IPS-20b (cell line): ENCODE measurements around the gene PPA1.
A peak's percentile ranks its signal among the peaks of the same experiment; 100 is the strongest.
"Not testable (repeated sequence)": the region's sequence is repeated elsewhere in the genome, so short reads cannot be mapped to it uniquely, and the experiment has no call there.

Experiments used
- H3K27ac ChIP-seq: one replicate; pipeline ENCODE4 v1.5.1; 2013; ENCODE audit warnings: low read length
- H3K27me3 ChIP-seq: 2 replicates; pipeline ENCODE4 v1.6.1; 2013; ENCODE audit warnings: mild to moderate bottlenecking, low read length, inconsistent platforms; ENCODE audit not compliant: insufficient read depth
- H3K36me3 ChIP-seq: 2 replicates; pipeline ENCODE4 v1.6.1; 2013; ENCODE audit warnings: low read depth, mild to moderate bottlenecking, inconsistent platforms, low read length, moderate library complexity; ENCODE audit not compliant: insufficient read depth
- H3K4me1 ChIP-seq: 2 replicates; pipeline ENCODE4 v1.6.1; 2013; ENCODE audit warnings: mild to moderate bottlenecking, control low read depth, inconsistent platforms, low read length, moderate library complexity; ENCODE audit not compliant: insufficient read depth
- H3K4me3 ChIP-seq: 2 replicates; pipeline ENCODE4 v1.5.1; 2013; ENCODE audit warnings: mild to moderate bottlenecking, low read length, inconsistent platforms
- H3K9ac ChIP-seq: 2 replicates; pipeline ENCODE4 v1.6.1; 2013; ENCODE audit warnings: low read depth, mild to moderate bottlenecking, inconsistent platforms, low read length, moderate library complexity
- H3K9me3 ChIP-seq: 2 replicates; pipeline ENCODE4 v1.6.1; 2013; ENCODE audit warnings: mild to moderate bottlenecking, low read depth, low read length, inconsistent platforms; ENCODE audit not compliant: insufficient read depth

The PPA1 gene

DNA sequence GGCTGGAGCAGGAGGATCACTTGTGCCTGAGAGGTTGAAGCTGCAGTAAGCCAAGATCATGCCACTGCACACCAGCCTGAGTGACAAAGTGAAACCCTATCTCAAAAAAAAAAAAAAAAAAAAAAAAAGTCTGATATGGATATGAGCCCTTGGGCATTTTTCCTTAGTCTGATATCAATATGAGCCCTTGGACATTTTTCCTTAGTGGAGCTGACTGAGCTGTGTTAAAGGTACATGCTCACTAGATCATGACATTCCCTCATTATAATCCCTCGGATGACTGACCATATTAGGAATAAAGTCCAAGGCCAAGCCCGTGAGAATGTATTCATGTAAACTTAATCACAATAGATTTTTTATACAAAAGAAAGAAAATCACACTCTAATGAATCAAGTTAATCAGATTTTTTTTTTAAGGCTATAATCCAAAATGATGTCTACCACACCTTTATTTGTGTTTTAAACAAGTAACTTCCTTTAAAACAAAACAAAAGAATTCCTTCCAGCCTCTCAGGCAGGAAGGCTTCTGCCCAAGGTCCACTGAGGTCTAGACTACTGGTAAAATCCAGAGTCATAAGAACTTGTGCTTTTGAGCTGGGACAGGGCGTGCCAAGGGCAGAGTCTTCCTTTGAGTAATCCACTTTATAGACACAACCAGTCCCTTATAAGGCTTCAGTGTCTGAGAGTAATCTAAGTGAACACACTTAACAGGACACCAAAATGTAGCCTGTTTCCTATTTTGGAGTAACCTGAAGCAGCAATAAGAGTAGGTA is 5.5 kb downstream of the PPA1 start:
- no peaks in the 10 kb centered on the region for H3K27me3 ChIP-seq
- no peak overlapping the region for H3K4me3 ChIP-seq
- peaks cover 5% of the 10 kb centered on the region; the same call in 1 of the 2 replicates for H3K4me1 ChIP-seq
- 0 out of 2 replicates have a peak overlapping the region, but pooled peaks have one; percentile 30 for H3K9ac ChIP-seq
- no peaks in the 10 kb centered on the region for H3K9me3 ChIP-seq
- no peak overlapping the region for H3K27ac ChIP-seq
- peaks cover 45% of the 10 kb centered on the region for H3K36me3 ChIP-seq

DNA sequence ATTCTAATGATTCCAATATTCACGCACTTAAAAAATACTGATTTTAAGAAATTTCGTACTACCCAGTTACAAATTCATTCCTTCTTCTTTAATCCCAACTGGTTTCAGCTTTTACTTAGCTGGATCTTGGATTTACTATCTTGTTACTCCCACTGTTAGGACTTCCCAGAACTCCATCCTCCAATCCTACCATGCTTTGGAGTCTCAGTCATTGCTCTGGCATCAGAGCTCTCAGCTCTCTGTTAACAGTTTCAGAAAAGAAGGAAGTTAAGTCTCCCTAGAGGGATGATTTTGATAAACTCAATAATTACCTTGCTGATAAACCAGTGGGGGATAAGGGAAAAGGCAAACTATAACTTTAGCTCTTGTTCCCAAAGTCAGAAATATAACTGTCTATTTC is 9.5 kb downstream of the PPA1 start:
- Histone ChIP-seq H3K4me3 (no peak overlapping the region), H3K27me3 (no peaks in the 10 kb centered on the region), H3K4me1 (no peaks in the 10 kb centered on the region), H3K9me3 (no peaks in the 10 kb centered on the region), H3K27ac (no peak overlapping the region), H3K9ac (no peak overlapping the region), H3K36me3 (peaks cover 40% of the 10 kb centered on the region)

DNA sequence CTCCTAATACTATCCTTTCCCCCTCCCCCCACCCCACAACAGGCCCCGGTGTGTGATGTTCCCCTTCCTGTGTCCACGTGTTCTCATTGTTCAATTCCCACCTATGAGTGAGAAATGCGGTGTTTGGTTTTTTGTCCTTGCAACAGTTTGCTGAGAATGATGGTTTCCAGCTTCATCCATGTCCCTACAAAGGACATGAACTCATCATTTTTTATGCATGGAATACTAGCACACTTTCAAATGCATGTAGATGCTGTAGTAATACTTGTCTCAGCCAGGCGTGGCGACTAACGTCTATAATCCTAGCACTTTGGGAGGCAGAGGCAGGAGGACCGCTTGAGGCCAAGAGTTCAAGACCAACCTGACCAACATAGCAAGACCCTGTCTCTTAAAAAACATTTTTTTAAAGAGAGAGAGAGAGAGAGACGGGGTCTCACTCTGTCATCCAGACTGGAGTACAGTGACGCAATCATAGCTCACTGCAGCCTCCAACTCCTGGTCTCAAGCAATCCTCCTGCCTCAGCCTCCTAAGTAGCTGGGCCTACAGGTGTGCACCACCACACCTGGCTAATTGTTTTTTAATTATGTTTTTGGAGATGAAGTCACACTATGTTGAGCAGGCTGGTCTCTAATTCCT is 10.3 kb downstream of the PPA1 start:
- H3K36me3 ChIP-seq, result peaks cover 40% of the 10 kb centered on the region
- H3K4me1 ChIP-seq, H3K27ac ChIP-seq, H3K4me3 ChIP-seq, H3K9ac ChIP-seq, H3K27me3 ChIP-seq, H3K9me3 ChIP-seq: not testable (repeated sequence)

DNA sequence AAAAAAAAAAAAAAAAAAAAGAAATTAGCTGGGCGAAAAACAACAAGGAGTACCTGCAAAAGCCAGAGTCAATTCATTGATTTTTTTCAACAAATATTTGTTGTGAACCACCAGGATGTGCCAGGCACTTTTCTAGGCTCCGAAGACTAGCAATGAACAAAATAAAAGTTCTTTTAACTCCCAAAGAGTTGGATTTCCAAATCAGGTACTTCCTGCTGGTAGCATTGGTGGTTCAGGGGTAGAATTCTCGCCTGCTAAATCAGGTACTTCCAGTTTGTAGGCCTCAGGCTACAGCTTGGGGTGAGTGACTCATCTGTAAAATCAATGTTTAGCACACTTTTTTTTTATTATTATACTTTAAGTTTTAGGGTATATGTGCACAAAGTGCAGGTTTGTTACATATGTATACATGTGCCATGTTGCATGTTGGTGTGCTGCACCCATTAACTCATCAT is 10.9 kb downstream of the PPA1 start:
- no peaks in the 10 kb centered on the region for H3K4me1 ChIP-seq
- H3K9me3 ChIP-seq, result no peaks in the 10 kb centered on the region
- H3K9ac ChIP-seq, result no peak overlapping the region
- no peak overlapping the region for H3K4me3 ChIP-seq
- no peak overlapping the region for H3K27ac ChIP-seq
- peaks cover 40% of the 10 kb centered on the region for H3K36me3 ChIP-seq
- H3K27me3 ChIP-seq, result no peaks in the 10 kb centered on the region

DNA sequence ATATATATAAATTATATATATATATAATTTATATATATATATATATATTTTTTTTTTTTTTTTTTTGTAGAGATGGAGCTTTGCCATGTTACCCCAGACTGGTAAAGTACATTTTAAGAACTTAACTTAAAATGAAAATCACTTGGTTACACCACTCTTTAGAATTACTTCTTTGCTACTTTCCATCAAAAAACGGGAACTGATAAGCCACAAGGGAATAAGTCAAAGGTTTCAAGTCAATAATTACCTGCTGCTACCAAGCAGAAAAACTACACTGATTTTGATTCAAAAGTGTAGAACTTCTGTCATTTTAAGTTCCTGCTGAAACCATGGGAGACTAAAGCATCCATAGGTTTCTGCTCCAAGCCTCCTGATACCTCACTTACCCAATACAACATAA is 12.2 kb downstream of the PPA1 start:
- no peak overlapping the region for H3K9ac ChIP-seq
- H3K4me3 ChIP-seq, result no peak overlapping the region
- H3K27ac ChIP-seq, result no peak overlapping the region
- no peaks in the 10 kb centered on the region for H3K9me3 ChIP-seq
- H3K4me1 ChIP-seq, result no peaks in the 10 kb centered on the region
- no peaks in the 10 kb centered on the region for H3K27me3 ChIP-seq
- H3K36me3 ChIP-seq, result peaks cover 45% of the 10 kb centered on the region

DNA sequence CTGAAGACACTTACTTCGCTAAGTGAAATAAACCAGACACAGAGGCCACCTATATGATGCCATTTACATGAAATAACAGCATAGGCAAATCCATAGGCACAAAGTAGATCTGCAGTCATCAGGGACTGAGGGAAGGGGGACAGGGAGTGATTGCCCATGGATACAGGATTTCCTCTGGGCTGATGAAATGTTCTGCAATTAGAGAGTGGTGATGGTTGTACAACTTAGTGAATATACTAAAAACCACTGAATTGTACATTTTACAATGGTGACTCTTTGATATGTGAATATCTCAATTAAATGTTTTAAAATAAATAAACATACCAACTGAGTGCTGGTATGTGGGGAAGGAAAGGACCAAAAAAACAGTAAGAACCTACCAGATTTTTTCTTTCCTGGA is 20.4 kb downstream of the PPA1 start:
- Histone ChIP-seq H3K27me3 (no peaks in the 10 kb centered on the region), H3K9me3 (no peaks in the 10 kb centered on the region), H3K36me3 (peaks cover 95% of the 10 kb centered on the region), H3K27ac (no peak overlapping the region), H3K4me1 (no peaks in the 10 kb centered on the region), H3K4me3 (no peak overlapping the region), H3K9ac (no peak overlapping the region)

DNA sequence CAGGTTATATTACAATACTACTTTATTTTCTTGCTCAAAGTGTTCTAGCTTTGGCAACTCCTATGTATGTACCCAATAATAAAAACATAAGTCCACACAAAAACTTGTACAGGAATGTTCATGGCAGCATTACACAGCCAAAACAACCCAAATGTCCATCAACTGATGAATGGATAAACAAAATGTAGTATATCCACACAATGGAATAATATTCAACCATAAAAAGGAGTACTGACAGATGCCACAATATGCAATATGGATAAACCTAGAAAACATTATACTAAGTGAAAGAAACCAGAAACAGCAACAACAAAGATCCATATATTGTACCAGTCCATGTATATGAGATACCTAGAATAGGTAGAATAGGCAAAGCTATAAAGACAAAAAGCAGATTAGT is 21.0 kb downstream of the PPA1 start:
- Histone ChIP-seq H3K4me3 (no peak overlapping the region), H3K9me3 (no peaks in the 10 kb centered on the region), H3K27me3 (no peaks in the 10 kb centered on the region), H3K4me1 (no peaks in the 10 kb centered on the region), H3K9ac (no peak overlapping the region), H3K27ac (no peak overlapping the region), H3K36me3 (peaks cover 95% of the 10 kb centered on the region)

DNA sequence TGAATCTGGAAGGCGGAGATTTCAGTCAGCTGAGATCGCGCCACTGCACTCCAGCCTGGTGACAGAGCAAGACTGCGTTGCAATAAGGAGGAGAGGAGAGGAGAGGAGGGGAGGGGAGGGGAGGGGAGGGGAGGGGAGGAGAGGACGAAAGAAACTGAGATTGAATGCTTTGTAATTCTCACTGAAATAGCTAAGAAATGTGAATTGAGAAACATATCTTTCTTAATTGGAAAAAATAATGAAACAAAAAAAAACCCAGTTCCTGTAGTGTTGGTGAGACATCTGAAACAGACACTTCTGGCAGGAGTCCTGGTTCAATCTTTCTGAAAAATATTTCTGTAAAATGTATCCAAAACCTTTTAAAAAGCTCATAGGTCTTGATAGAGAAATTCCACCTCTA is 26.5 kb downstream of the PPA1 start:
- H3K4me1 ChIP-seq, result no peaks in the 10 kb centered on the region
- H3K27ac ChIP-seq, result no peak overlapping the region
- H3K27me3 ChIP-seq, result no peaks in the 10 kb centered on the region
- no peak overlapping the region for H3K4me3 ChIP-seq
- H3K9ac ChIP-seq, result no peak overlapping the region
- peaks cover 94% of the 10 kb centered on the region for H3K36me3 ChIP-seq
- H3K9me3 ChIP-seq, result no peaks in the 10 kb centered on the region

DNA sequence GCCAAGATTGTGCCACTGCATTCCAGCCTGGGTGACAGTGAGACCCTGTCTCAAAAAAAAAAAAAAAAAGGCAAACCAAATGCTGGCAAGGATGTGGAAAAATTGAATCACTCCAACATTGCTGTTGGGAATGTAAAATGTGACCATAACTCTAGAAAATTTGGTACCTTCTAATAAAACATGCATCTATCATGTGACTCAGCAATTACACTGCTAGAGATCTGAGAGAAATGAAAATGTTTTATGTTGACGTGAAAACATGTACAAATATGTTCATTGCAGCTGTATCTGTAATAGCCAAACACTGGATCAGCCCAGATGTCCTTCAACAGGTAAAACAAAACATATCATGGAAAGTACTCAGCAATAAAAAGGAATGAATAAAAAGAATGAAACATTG is 32.1 kb downstream of the PPA1 start:
- no peaks in the 10 kb centered on the region for H3K27me3 ChIP-seq
- no peak overlapping the region for H3K27ac ChIP-seq
- H3K9ac ChIP-seq, result no peak overlapping the region
- H3K36me3 ChIP-seq, result peaks cover 82% of the 10 kb centered on the region
- H3K9me3 ChIP-seq, result no peaks in the 10 kb centered on the region
- no peak overlapping the region for H3K4me3 ChIP-seq
- no peaks in the 10 kb centered on the region for H3K4me1 ChIP-seq

DNA sequence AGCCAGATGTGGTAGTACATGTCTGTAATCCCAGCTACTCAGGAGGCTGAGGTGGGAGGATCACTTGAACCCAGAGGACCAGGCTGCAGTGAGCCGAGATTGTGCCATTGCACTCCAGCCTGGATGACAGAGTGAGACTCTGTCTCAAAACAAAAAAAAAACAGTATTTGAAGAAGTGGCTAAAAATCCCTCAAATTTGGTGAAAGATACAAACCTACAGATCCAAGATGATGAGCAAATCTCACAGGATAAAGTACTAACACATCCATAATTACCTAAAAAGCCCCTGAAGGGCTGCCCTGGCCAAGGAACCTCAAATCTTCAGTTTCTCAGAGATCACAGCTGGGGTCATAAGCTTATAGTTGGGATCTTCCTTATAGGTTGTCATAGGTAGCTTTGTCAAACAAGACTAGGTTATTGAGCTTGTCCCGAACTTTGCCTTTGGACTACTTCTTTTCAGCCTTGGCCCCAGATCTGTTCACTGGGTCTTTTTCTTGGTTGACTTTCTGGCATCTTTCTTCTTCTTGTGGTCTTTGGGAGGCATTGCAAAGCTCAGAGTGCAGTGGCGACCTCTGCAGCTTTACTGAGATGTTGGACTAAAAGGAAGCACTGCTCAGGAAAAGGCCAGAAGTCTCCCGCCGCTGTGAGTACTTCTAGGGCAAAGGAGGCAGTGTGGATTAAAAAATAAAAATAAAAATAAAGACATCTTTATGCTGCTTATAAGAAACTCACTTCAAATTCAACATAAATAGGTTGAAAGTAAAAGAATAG is 34.3 kb downstream of the PPA1 start:
- Histone ChIP-seq H3K9ac (no peak overlapping the region), H3K4me1 (no peaks in the 10 kb centered on the region), H3K27me3 (no peaks in the 10 kb centered on the region), H3K27ac (no peak overlapping the region), H3K36me3 (peaks cover 60% of the 10 kb centered on the region), H3K4me3 (no peak overlapping the region), H3K9me3 (no peaks in the 10 kb centered on the region)

DNA sequence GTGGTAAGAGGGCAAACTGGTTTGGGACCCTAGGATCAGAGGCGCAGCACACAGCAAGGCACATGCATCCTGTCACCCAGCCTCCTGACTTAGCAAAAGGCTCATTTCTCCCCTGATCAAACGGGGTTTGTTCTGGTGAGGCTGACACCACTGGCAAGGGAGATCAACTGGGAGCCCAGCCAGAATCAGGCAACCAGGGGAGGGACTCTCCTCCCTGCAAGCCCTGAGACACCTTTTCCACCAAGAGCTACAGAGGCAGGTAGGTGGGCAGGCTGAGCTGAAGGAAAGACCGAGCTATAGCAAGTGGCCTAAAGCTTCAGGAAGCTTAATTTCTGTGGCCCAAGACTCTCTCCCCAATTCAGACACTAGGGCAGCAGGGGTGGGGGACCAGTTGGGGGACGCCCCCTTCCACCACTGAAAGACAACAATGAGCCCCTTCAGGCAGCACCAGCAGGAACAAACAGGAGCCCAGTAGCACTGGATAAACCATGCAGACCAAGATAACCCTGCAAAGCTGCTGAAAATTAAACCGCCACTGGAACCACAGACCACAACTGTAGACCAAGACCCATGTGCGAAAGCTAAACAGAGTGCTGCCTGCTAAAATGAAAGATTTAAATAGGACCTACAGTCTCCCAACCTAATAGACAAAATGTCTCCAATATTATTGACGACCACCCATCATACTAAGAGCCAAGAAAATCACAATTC is 35.8 kb downstream of the PPA1 start:
- Histone ChIP-seq H3K27me3 (no peaks in the 10 kb centered on the region), H3K9ac (no peak overlapping the region), H3K36me3 (peaks cover 46% of the 10 kb centered on the region), H3K4me3 (no peak overlapping the region), H3K27ac (no peak overlapping the region), H3K4me1 (no peaks in the 10 kb centered on the region), H3K9me3 (no peaks in the 10 kb centered on the region)
